ENCODE data around the gene DPP9. TPM values are rescaled to one million over a fixed set of nuclear protein-coding genes. Genes with fewer than 3 reads are reported as not detected.

The DPP9 gene
- polyA plus RNA-seq, 6 donors from 2014 or later, result 15.6 to 36.0 (median 17.4) TPM

GRCh38 chr19:4633140-4633967 is 90.3 kb downstream of the DPP9 start:
- DNase-seq (peak; percentile 39), ATAC-seq (ENCODE audit: low read depth in 2 of 2) (peak; percentile 48 to 49)
- Mint-ChIP-seq H3K36me3 (no peaks in the 10 kb centered on the region), H3K27me3 (peaks cover 0 to 5% (median 0%) of the 10 kb centered on the region in 3 donors), H3K27ac (peak overlapping the region in 3 of 6 donors; percentile 14 to 46 (median 42)), H3K9me3 (peaks cover 0 to 1% (median 0%) of the 10 kb centered on the region in 7 donors), H3K4me3 (peak overlapping the region in 4 of 8 donors; percentile 23 to 79 (median 58)), H3K4me1 (peaks cover 10 to 22% (median 21%) of the 10 kb centered on the region in 3 donors)

Other genes with a start within 250 kb of the DPP9 start
- gene PLIN4, start 205.4 kb downstream of the DPP9 start, polyA plus RNA-seq (ENCODE audit: low read depth in 6 of 6), result under 1 TPM in 4 of 6 donors, not detected in 2; 0.04 to 0.21 (median 0.14) TPM
- gene PLIN5, start 188.6 kb downstream of the DPP9 start, polyA plus RNA-seq (ENCODE audit: low read depth in 6 of 6), result under 1 TPM in 1 of 6 donors, not detected in 5; 0.52 TPM
- gene LRG1, start 183.8 kb downstream of the DPP9 start, polyA plus RNA-seq (ENCODE audit: low read depth in 6 of 6), result under 1 TPM in 3 of 6 donors, not detected in 3; 0.12 to 0.58 (median 0.25) TPM
- gene SEMA6B, start 164.2 kb downstream of the DPP9 start, polyA plus RNA-seq (ENCODE audit: low read depth in 6 of 6), result not detected
- gene TNFAIP8L1, start 84.3 kb downstream of the DPP9 start, polyA plus RNA-seq (ENCODE audit: low read depth in 6 of 6), result 10 to 100 TPM in 1 of 6 donors, 1 to 10 TPM in 5; 4.7 to 14.2 (median 8.0) TPM
- gene MYDGF, start 53.5 kb downstream of the DPP9 start, polyA plus RNA-seq (ENCODE audit: low read depth in 6 of 6), result 100 to 1,000 TPM in 1 of 6 donors, 10 to 100 TPM in 5; 80.0 to 105 (median 83.2) TPM
- gene FEM1A, start 67.9 kb upstream of the DPP9 start, polyA plus RNA-seq (ENCODE audit: low read depth in 6 of 6), result 1 to 10 TPM in 5 of 6 donors, under 1 TPM in 1; 0.84 to 5.0 (median 3.2) TPM
- 10 to 100 TPM in 3 of 6 donors, 1 to 10 TPM in 3; 1.0 to 22.4 (median 9.6) TPM for gene TICAM1, start 107.9 kb upstream of the DPP9 start, polyA plus RNA-seq (ENCODE audit: low read depth in 6 of 6)
- gene PLIN3, start 143.8 kb upstream of the DPP9 start, polyA plus RNA-seq (ENCODE audit: low read depth in 6 of 6), result 10 to 100 TPM; 35.0 to 57.6 (median 40.4) TPM
- gene ARRDC5, start 179.1 kb upstream of the DPP9 start, polyA plus RNA-seq (ENCODE audit: low read depth in 6 of 6), result 1 to 10 TPM; 1.9 to 3.7 (median 2.5) TPM
- under 1 TPM in 4 of 6 donors, not detected in 2; 0.07 to 0.17 (median 0.14) TPM for gene UHRF1, start 185.7 kb upstream of the DPP9 start, polyA plus RNA-seq (ENCODE audit: low read depth in 6 of 6)
- 10 to 100 TPM; 17.9 to 94.1 (median 50.8) TPM for gene KDM4B, start 245.3 kb upstream of the DPP9 start, polyA plus RNA-seq (ENCODE audit: low read depth in 6 of 6)

All from naive B cell (primary cell).